NCI-H774 (cell line): ENCODE measurements around the gene SLC12A7.
A peak's percentile ranks its signal among the peaks of the same experiment; 100 is the strongest.
"Not testable (repeated sequence)": the region's sequence is repeated elsewhere in the genome, so short reads cannot be mapped to it uniquely, and the experiment has no call there.

Experiments
- DNase-seq: peaks from one replicate; lab custom pipeline; 2025; lab: John Stamatoyannopoulos, UW

The SLC12A7 gene

GRCh38 chr5:1140818-1141189 lies 28.9 kb upstream of the SLC12A7 start:
- no peak for DNase-seq

- DNase-seq, result peak; percentile 85
Observed at GRCh38 chr5:1140171-1140817, 28.4 kb upstream of the SLC12A7 start.

DNA sequence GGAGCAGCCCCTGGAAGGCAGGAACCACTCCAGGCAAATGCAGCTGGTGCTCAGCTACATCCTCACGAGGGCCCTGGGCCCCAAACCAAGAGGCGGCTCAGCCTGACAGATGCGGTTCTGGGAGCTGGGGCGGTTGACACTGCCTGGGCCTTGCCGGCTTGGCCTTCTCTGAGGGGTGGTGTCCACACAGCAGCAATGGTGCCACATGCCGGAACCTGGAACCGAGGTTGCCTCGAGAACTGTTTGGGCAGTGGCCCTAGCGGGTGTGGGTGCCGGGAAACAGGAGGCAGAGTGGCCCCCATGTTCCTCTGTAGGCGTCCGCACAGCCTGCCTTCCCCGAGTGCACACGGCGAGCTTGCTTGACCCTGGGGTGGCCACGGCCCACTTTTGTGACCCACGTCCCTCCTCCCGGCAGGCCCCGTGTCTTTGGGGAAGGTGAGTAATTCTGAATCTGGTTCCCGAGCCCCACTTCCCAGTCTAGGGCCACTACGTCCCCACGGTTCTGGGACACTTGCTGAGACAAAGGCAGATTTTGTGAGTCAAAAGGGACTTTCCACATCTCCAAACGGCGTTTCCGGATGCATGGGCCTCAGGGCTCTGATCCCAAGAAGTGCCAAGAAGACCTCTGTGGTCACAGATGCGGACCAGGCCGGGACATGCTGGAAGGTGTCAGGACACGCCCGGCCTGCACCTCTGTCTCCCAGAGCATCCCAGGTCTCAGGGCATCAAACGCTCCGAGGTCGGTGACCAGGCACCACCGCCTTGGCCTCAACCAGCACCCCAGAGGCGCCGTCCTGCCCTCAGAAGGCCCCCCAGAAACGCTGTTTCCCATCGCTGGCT lies 27.7 kb upstream of the SLC12A7 start:
- no peak for DNase-seq

DNA sequence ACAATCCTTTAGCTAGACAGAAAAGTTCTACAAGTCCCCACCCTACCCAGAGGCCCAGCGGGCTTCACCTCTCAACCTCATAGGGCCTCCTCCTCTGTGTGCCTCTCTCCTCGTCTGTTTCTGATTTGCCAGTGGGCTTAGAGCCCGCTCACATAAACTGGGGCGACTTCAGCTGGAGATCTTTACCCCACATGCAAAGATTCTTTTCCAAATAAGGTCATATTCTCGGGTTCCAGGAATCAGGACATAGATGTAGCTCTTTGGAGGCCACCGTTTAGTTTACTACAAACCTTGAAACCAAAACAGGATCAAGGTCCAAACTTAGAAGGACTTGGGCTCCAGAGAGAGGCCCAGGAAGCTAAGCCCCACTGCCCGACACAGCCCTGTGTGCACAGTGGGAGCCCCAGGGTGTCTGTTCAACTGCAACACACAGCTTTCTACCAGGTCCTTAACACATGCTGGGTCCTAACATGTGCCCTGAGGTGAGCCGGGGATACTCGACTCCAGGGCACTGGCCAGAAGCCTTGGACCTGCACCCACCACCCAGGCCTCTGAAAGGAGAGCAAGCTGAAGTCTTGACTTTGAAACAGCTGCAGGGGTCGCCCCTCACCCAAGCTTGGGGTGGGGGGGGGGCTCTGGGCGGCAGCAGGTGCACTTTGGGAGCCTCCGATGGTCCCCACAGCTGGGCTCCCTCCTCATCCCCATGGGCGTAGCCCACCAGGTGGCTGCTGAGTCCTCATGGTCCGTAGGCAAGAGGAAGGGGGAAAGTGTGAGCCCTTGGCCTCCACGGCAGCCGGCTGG lies 26.8 kb upstream of the SLC12A7 start:
- no peak for DNase-seq

GRCh38 chr5:1137567-1138444 lies 25.9 kb upstream of the SLC12A7 start:
- no peak for DNase-seq

GRCh38 chr5:1136814-1137213 lies 25.0 kb upstream of the SLC12A7 start:
- no peak for DNase-seq

- no peak for DNase-seq
Observed at GRCh38 chr5:1135696-1136525, 24.0 kb upstream of the SLC12A7 start.

DNA sequence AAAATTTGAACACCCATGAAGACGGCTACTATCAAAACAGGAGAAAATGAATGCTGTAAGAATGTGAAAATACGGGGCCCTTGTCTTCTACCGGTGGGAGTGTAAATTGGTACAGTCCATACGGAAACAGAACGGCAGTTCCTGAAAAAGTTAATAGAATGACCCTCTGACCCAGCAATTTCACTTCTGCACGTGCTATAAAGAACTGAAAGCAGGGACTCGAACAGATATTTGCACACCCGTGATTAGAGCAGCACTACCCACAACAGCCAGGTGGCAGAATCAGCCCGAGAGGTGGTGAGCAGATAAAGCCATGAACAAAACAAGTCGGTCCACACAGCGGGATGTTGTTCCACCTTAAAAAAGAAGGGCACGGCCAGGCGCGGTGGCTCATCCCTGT lies 22.6 kb upstream of the SLC12A7 start:
- no peak for DNase-seq

GRCh38 chr5:1133510-1134201 lies 21.8 kb upstream of the SLC12A7 start:
- DNase-seq, result no peak

DNA sequence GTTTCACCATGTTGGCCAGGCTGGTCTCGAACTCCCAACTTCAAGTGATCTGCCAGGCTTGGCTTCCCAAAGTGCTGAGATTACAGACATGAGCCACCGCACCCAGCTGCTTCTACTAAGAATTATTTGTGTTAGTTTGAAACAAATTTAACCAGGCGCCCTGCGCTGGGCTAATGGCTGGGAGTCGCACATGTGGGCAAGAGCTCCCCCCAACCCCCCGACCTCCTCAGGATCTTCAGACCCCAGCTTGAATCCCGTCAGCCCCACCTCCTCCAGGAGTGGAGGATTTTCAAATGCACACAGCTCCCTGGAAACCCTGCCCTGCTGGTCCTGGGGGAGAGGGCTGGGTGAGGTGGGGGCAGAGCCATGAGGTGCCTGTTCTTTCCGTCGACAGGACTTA lies 21.2 kb upstream of the SLC12A7 start:
- DNase-seq, result no peak

GRCh38 chr5:1132570-1132969 lies 20.7 kb upstream of the SLC12A7 start:
- DNase-seq, result no peak

GRCh38 chr5:1131726-1132125 lies 19.9 kb upstream of the SLC12A7 start:
- no peak for DNase-seq

DNA sequence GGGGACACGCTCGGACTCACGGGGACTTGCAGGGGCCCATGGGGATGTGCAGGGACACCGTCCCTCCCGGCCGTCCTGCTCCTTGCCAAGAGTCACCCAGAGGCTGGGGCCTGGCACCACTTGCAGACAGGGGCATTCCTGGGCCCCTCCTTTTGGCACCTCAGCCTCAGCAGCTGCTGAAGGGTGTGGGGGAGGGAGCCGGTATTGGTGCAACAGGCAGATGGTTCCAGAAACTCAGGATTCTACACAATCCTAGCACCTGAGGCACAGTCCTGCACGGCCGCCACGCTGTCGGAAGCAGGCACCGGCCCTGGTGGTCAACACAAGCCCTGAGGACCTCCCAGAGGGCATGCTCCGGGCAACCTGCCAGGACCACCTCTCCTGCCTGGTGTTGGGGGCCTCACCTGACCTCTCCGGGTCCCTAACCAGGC lies 19.3 kb upstream of the SLC12A7 start:
- no peak for DNase-seq

DNA sequence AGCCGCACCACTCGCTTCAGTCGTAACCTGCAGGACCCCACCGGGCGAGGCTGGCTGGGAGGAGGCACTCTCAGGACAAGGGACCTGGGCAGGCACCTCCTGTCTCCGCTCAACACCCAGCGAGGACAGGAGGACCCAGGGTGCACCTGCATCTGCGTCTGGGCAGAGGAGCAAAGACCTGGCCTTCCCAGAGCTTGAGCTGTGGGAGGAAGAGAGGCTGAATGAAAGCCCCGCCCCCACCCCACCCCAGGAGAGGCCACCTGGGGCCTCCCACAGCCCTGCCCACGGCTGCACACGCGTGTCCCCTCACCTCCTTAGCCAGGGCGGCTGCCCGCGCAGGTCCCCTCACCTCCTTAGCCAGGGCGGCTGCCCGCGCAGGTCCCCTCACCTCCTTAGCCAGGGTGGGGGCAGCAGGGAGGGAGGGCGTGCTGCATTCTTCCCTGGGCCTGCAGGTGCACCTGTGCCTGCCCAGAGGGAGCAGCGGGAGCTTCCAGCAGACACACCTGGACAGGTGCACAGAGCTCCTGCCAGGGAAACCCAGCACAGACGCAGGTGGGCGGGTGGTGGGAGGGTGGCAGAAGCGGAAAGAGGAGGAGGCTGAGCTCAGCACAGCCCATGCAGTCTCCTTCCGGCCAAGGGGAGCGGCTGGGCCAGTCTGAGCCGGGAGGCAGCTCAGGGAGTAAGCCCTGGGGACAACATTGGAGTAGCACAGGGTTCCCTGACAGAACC lies 18.5 kb upstream of the SLC12A7 start:
- DNase-seq, result peak; percentile 95

- no peak for DNase-seq
Observed at GRCh38 chr5:1129711-1130055, 17.8 kb upstream of the SLC12A7 start.

DNA sequence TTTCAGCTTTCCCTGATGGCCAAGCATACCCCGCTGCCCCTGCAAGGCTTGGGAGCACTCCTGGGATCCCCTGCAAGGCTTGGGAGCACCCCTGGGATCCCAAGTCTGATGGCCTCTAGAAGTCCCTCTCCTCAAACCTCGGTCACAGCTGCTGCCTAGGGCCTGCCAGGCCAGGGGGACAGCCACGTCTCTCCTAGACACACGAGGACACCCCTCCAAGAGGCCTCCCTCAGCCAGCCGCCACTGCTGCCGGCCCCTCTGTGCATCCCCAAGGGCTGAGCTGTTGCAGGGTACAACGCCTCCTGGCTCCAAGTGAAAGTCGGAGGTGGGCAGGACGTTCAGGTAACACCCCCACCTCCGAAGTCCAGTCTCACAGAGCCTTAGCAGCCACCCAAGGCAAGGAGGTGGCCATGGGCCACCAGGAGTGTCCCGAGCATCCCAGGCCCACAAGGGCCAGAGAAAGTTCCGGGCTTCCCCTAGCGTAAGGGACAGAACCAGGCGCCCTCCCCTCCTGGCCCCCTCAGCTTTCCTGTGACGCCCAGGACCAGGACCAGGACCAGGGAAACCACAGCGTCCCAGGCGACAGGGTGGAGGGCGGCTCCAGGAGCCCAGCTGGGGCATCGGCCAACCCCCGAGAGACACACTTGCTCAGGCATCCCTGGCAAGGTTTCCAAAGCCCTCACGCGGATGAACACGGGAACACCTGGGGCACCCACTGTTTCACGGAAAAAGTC lies 17.3 kb upstream of the SLC12A7 start:
- DNase-seq, result no peak

GRCh38 chr5:1127959-1128785 lies 16.3 kb upstream of the SLC12A7 start:
- peak; percentile 78 for DNase-seq

GRCh38 chr5:1125695-1126094 lies 13.8 kb upstream of the SLC12A7 start:
- not testable (repeated sequence) for DNase-seq
